Kidney epithelial cell (primary cell): ENCODE measurements around the gene KCNH3. TPM values are rescaled to one million over a fixed set of nuclear protein-coding genes. Genes with fewer than 3 reads are reported as not detected.

Experiments
- total RNA-seq: library from RNA; depleted of rRNA; stranded (reverse); fragments of >200 nt; gene quantifications from 2 replicates; pipeline ENCODE4 v1.2.3, GENCODE V29; 2015

Gene KCNH3
- total RNA-seq, 1 donor from 2014 or later, result 0.21 TPM

Other genes with a start within 250 kb of the KCNH3 start
- gene PRPH, start 243.9 kb upstream of the KCNH3 start, total RNA-seq, result 0.21 and 0.41 TPM in 2 replicates
- 4.8 and 10.3 TPM in 2 replicates for gene TROAP, start 215.8 kb upstream of the KCNH3 start, total RNA-seq
- gene C1QL4, start 201.8 kb upstream of the KCNH3 start, total RNA-seq, result not detected in 2 replicates
- gene DNAJC22, start 192.1 kb upstream of the KCNH3 start, total RNA-seq, result 1.2 and 1.6 TPM in 2 replicates
- gene SPATS2, start 171.6 kb upstream of the KCNH3 start, total RNA-seq, result 8.8 and 18.2 TPM in 2 replicates
- gene MCRS1, start 29.1 kb downstream of the KCNH3 start, total RNA-seq, result 76.3 and 79.7 TPM in 2 replicates
- gene FAM186B, start 66.6 kb downstream of the KCNH3 start, total RNA-seq, result 0.14 and 0.21 TPM in 2 replicates
- gene PRPF40B, start 84.5 kb downstream of the KCNH3 start, total RNA-seq, result 15.3 and 16.3 TPM in 2 replicates
- 34.3 and 35.1 TPM in 2 replicates for gene FMNL3, start 168.4 kb downstream of the KCNH3 start, total RNA-seq
- gene TMBIM6, start 202.5 kb downstream of the KCNH3 start, total RNA-seq, result 588 and 603 TPM in 2 replicates